Measurements from ENCODE around the gene SLC39A11. TPM values are rescaled to one million over a fixed set of nuclear protein-coding genes. Genes with fewer than 3 reads are reported as not detected.

SLC39A11 gene
- total and polyA plus RNA-seq, 2 donors (not counting 1 experiment from before 2014, with no cell fraction given): 12.7 to 27.4 TPM

- Histone ChIP-seq H3K4me1 (ENCODE audit: control insufficient read depth, extremely low read depth, insufficient read depth, low read length) (no peaks in the 10 kb centered on the region), H3K27ac (ENCODE audit: insufficient read depth, low read length) (no peak overlapping the region), H3K4me2 (ENCODE audit: extremely low read depth, insufficient read depth, low read length) (no peak overlapping the region), H3K27me3 (ENCODE audit: control insufficient read depth, insufficient read depth, low read length) (no peaks in the 10 kb centered on the region), H3K9me3 (ENCODE audit: control insufficient read depth, insufficient read depth, low read depth, low read length) (no peaks in the 10 kb centered on the region), H2AFZ (ENCODE audit: low read length) (no peak overlapping the region), H3K9ac (ENCODE audit: insufficient read depth, low read length) (no peak overlapping the region), H3K36me3 (ENCODE audit: control insufficient read depth, insufficient read depth, low read length) (no peaks in the 10 kb centered on the region), H3K4me3 (replicated peaks in 1 of 4; ENCODE audit: control extremely low read depth in 1 of 4, insufficient read depth in 1 of 4, low read depth in 3 of 4, low read length in 4 of 4) (no peak overlapping the region), H4K20me1 (ENCODE audit: control insufficient read depth, extremely low read depth, insufficient read depth, low read length) (no peaks in the 10 kb centered on the region), H3K79me2 (ENCODE audit: control insufficient read depth, insufficient read depth, low read length) (no peaks in the 10 kb centered on the region)
- peak in 1 of 2 donors; percentile 28 for DNase-seq (ENCODE audit: low read depth in 2 of 2)
- TF ChIP-seq CTCF (conservative IDR thresholded peaks at IDR 0.05 in 1 of 2, IDR thresholded peaks at IDR 0.05 in 1 of 2; ENCODE audit: low read depth in 1 of 2, low read length in 2 of 2) (no peak), EZH2 (IDR thresholded peaks at IDR 0.05; ENCODE audit: low read length, missing control alignments) (no peak)
Measured at GRCh38 chr17:72916991-72917390, 175.5 kb downstream of the SLC39A11 start.

GRCh38 chr17:72915625-72916081 lies 176.8 kb downstream of the SLC39A11 start:
- H3K27ac ChIP-seq (ENCODE audit: insufficient read depth, low read length): no peak overlapping the region
- H3K4me3 ChIP-seq (replicated peaks in 1 of 4; ENCODE audit: control extremely low read depth in 1 of 4, insufficient read depth in 1 of 4, low read depth in 3 of 4, low read length in 4 of 4): no peak overlapping the region
- DNase-seq (ENCODE audit: low read depth in 2 of 2): no peak
- no peaks in the 10 kb centered on the region for H3K36me3 ChIP-seq (ENCODE audit: control insufficient read depth, insufficient read depth, low read length)
- H3K4me2 ChIP-seq (ENCODE audit: extremely low read depth, insufficient read depth, low read length): no peak overlapping the region
- H4K20me1 ChIP-seq (ENCODE audit: control insufficient read depth, extremely low read depth, insufficient read depth, low read length): no peaks in the 10 kb centered on the region
- no peaks in the 10 kb centered on the region for H3K27me3 ChIP-seq (ENCODE audit: control insufficient read depth, insufficient read depth, low read length)
- H3K79me2 ChIP-seq (ENCODE audit: control insufficient read depth, insufficient read depth, low read length): no peaks in the 10 kb centered on the region
- no peak overlapping the region for H2AFZ ChIP-seq (ENCODE audit: low read length)
- H3K9me3 ChIP-seq (ENCODE audit: control insufficient read depth, insufficient read depth, low read depth, low read length): no peaks in the 10 kb centered on the region
- TF ChIP-seq CTCF (conservative IDR thresholded peaks at IDR 0.05 in 1 of 2, IDR thresholded peaks at IDR 0.05 in 1 of 2; ENCODE audit: low read depth in 1 of 2, low read length in 2 of 2) (no peak), EZH2 (IDR thresholded peaks at IDR 0.05; ENCODE audit: low read length, missing control alignments) (no peak)
- H3K4me1 ChIP-seq (ENCODE audit: control insufficient read depth, extremely low read depth, insufficient read depth, low read length): no peaks in the 10 kb centered on the region
- no peak overlapping the region for H3K9ac ChIP-seq (ENCODE audit: insufficient read depth, low read length)

GRCh38 chr17:72913142-72913682 lies 179.3 kb downstream of the SLC39A11 start:
- H3K79me2 ChIP-seq (ENCODE audit: control insufficient read depth, insufficient read depth, low read length): no peaks in the 10 kb centered on the region
- no peaks in the 10 kb centered on the region for H4K20me1 ChIP-seq (ENCODE audit: control insufficient read depth, extremely low read depth, insufficient read depth, low read length)
- H3K27ac ChIP-seq (ENCODE audit: insufficient read depth, low read length): no peak overlapping the region
- H3K27me3 ChIP-seq (ENCODE audit: control insufficient read depth, insufficient read depth, low read length): no peaks in the 10 kb centered on the region
- no peaks in the 10 kb centered on the region for H3K9me3 ChIP-seq (ENCODE audit: control insufficient read depth, insufficient read depth, low read depth, low read length)
- TF ChIP-seq EZH2 (IDR thresholded peaks at IDR 0.05; ENCODE audit: low read length, missing control alignments) (no peak), CTCF (conservative IDR thresholded peaks at IDR 0.05 in 1 of 2, IDR thresholded peaks at IDR 0.05 in 1 of 2; ENCODE audit: low read depth in 1 of 2, low read length in 2 of 2) (no peak)
- H3K4me1 ChIP-seq (ENCODE audit: control insufficient read depth, extremely low read depth, insufficient read depth, low read length): no peaks in the 10 kb centered on the region
- no peak for DNase-seq (ENCODE audit: low read depth in 2 of 2)
- no peak overlapping the region for H2AFZ ChIP-seq (ENCODE audit: low read length)
- H3K4me2 ChIP-seq (ENCODE audit: extremely low read depth, insufficient read depth, low read length): no peak overlapping the region
- no peak overlapping the region for H3K9ac ChIP-seq (ENCODE audit: insufficient read depth, low read length)
- H3K36me3 ChIP-seq (ENCODE audit: control insufficient read depth, insufficient read depth, low read length): no peaks in the 10 kb centered on the region
- no peak overlapping the region for H3K4me3 ChIP-seq (replicated peaks in 1 of 4; ENCODE audit: control extremely low read depth in 1 of 4, insufficient read depth in 1 of 4, low read depth in 3 of 4, low read length in 4 of 4)

Measured in fibroblast of lung (primary cell).